GM12878 (cell line): Measurements from ENCODE around the gene HMOX1. TPM values are rescaled to one million over a fixed set of nuclear protein-coding genes. Genes with fewer than 3 reads are reported as not detected.
A peak's percentile ranks its signal among the peaks of the same experiment; 100 is the strongest.

Experiments used
- ATAC-seq: fragments of 200-7000 bp; cut with Tn5 transposase; 3 replicates; pipeline ENCODE4 v1.9.1; 2020; ENCODE audit warnings: mild to moderate bottlenecking, moderate library complexity
- BruUV-seq: library from RNA; stranded (reverse); fragments of 400-500 nt; replicated peaks from 2 replicates; lab custom pipeline; 2021; lab: Mats Ljungman, UMichigan
- CTCF ChIA-PET: fragments of 300-600 bp; sonication (Branson Sonifier 250); formaldehyde crosslinking; extraction: SDS; loops from one replicate; lab custom pipeline; 2021; ENCODE audit warnings: inconsistent platforms; lab: Yijun Ruan, JAX
- POLR2A ChIA-PET: fragments of 350-600 bp; formaldehyde crosslinking; extraction: SDS; loops from one replicate; lab custom pipeline; 2021; ENCODE audit warnings: inconsistent platforms; lab: Charles Lee
- RAD21 ChIA-PET: fragments of 300-600 bp; sonication (Branson Sonifier 250); formaldehyde crosslinking; loops from one replicate; lab custom pipeline; 2023; ENCODE audit warnings: antibody characterized with exemption; ENCODE audit not compliant: unreplicated experiment; lab: Charles Lee
- SMC1A ChIA-PET: fragments of 300-600 bp; sonication (Branson Sonifier 250); formaldehyde crosslinking; loops from one replicate; lab custom pipeline; 2023; ENCODE audit not compliant: unreplicated experiment, uncharacterized antibody; lab: Charles Lee
- DNase-seq: peaks from one replicate; pipeline ENCODE4 v3.0.0-alpha.2; 2011; ENCODE audit warnings: low read depth, low spot score
- FAIRE-seq: peaks from 3 replicates; lab custom pipeline; 2011; peaks lifted over from hg19 to GRCh38; lab: Jason Lieb, UNC
- H2AFZ ChIP-seq: 2 replicates; pipeline ENCODE4 v1.6.0; 2011; ENCODE audit warnings: low read depth, low read length, control low read depth; ENCODE audit not compliant: control insufficient read depth
- H3K27ac ChIP-seq: 2 replicates; pipeline ENCODE4 v1.5.1; 2011; ENCODE audit warnings: control low read depth; ENCODE audit not compliant: control insufficient read depth, insufficient read depth
- H3K27me3 ChIP-seq, 2 experiments: replicated peaks in 1 of 2; 2 replicates each; pipeline versions ENCODE4 v1.6.0 to v1.6.1; 2011; ENCODE audit warnings: low read length in 1 of 2; ENCODE audit not compliant: control insufficient read depth in 2 of 2, insufficient read depth in 2 of 2
- H3K36me3 ChIP-seq, 2 experiments: 2 replicates each; pipeline ENCODE4 v1.5.1; 2011; ENCODE audit warnings: low read length in 1 of 2; ENCODE audit not compliant: control insufficient read depth in 2 of 2, insufficient read depth in 2 of 2
- H3K4me1 ChIP-seq: 2 replicates; pipeline ENCODE4 v1.6.1; 2011; ENCODE audit warnings: mild to moderate bottlenecking, low read length, moderate library complexity, mixed read lengths; ENCODE audit not compliant: control insufficient read depth, insufficient read depth
- H3K4me2 ChIP-seq: 2 replicates; pipeline ENCODE4 v1.6.0; 2011; ENCODE audit warnings: control low read depth; ENCODE audit not compliant: control insufficient read depth, insufficient read depth
- H3K4me3 ChIP-seq: fragments of 200-600 bp; sonication (generic); 2 replicates; pipeline ENCODE4 v1.5.1; 2016
- H3K79me2 ChIP-seq: 2 replicates; pipeline ENCODE4 v1.6.0; 2011; ENCODE audit warnings: low read length; ENCODE audit not compliant: control insufficient read depth, insufficient read depth
- H3K9ac ChIP-seq: 2 replicates; pipeline ENCODE4 v1.8.0; 2011; ENCODE audit warnings: low read length, control low read depth, mixed read lengths; ENCODE audit not compliant: control insufficient read depth, insufficient read depth
- H3K9me3 ChIP-seq: replicated peaks from 3 replicates; pipeline ENCODE4 v1.5.1; 2011; ENCODE audit warnings: mild to moderate bottlenecking, low read length; ENCODE audit not compliant: control insufficient read depth, insufficient read depth
- H4K20me1 ChIP-seq: 2 replicates; pipeline ENCODE4 v1.6.0; 2011; ENCODE audit not compliant: control insufficient read depth, insufficient read depth
- ATF7 ChIP-seq: fragments of 450-650 bp; IDR thresholded peaks from 2 replicates; pipeline ENCODE4 v1.6.1; 2016; ENCODE audit warnings: low read depth, mild to moderate bottlenecking
- BMI1 ChIP-seq: fragments of 450-650 bp; IDR thresholded peaks from 2 replicates; pipeline ENCODE4 v1.6.1; 2016; ENCODE audit warnings: mild to moderate bottlenecking, moderate library complexity, borderline replicate concordance
- BRCA1 ChIP-seq: IDR thresholded peaks from 2 replicates; pipeline ENCODE4 v1.6.1; 2011; ENCODE audit warnings: low read depth, low read length, improper control_type of control experiment
- CREM ChIP-seq: IDR thresholded peaks from 2 replicates; pipeline ENCODE4 v1.6.1; 2014; ENCODE audit warnings: antibody characterized with exemption, low read depth
- EZH2 ChIP-seq: IDR thresholded peaks from 2 replicates; pipeline ENCODE4 v1.6.1; 2012; ENCODE audit warnings: low read depth, mild to moderate bottlenecking, control low read depth, inconsistent platforms, low read length, borderline replicate concordance; ENCODE audit not compliant: control insufficient read depth
- FOXK2 ChIP-seq: fragments of 450-650 bp; IDR thresholded peaks from 2 replicates; pipeline ENCODE4 v1.6.1; 2017; ENCODE audit warnings: mild to moderate bottlenecking, moderate library complexity
- MAX ChIP-seq: IDR thresholded peaks from 2 replicates; pipeline ENCODE4 v1.6.1; 2012; ENCODE audit warnings: low read depth, low read length, improper control_type of control experiment
- NFIC ChIP-seq: IDR thresholded peaks from 2 replicates; pipeline ENCODE4 v1.6.1; 2012; ENCODE audit warnings: low read depth, mild to moderate bottlenecking, inconsistent platforms, low read length, moderate library complexity
- NFXL1 ChIP-seq: fragments of 450-650 bp; IDR thresholded peaks from 2 replicates; pipeline ENCODE4 v1.6.1; 2017; ENCODE audit warnings: antibody characterized with exemption, mild to moderate bottlenecking, borderline replicate concordance
- NR2C1 ChIP-seq: fragments of 450-650 bp; IDR thresholded peaks from 2 replicates; pipeline ENCODE4 v1.6.1; 2017; ENCODE audit warnings: antibody characterized with exemption, mild to moderate bottlenecking, moderate library complexity
- RFX5 ChIP-seq: IDR thresholded peaks from 2 replicates; pipeline ENCODE4 v1.6.1; 2011; ENCODE audit warnings: low read depth, low read length, improper control_type of control experiment
- RUNX3 ChIP-seq: IDR thresholded peaks from 2 replicates; pipeline ENCODE4 v1.6.1; 2012; ENCODE audit warnings: low read length, inconsistent platforms
- SPI1 ChIP-seq: IDR thresholded peaks from 2 replicates; pipeline ENCODE4 v1.6.1; 2011; ENCODE audit warnings: low read depth, mild to moderate bottlenecking, low read length, moderate library complexity, borderline replicate concordance; ENCODE audit not compliant: insufficient read depth
- TCF7 ChIP-seq: IDR thresholded peaks from 2 replicates; pipeline ENCODE4 v1.6.1; 2014; ENCODE audit warnings: antibody characterized with exemption, borderline replicate concordance
- WGBS: methylation state at CpG from one replicate; pipeline ENCODE4 v1.1.6; 2016; ENCODE audit warnings: low lambda C conversion rate; ENCODE audit not compliant: insufficient replicate concordance, insufficient coverage; ENCODE audit errors: missing lambda C conversion rate; 5-methylcytosine and 5-hydroxymethylcytosine counted together
- in situ Hi-C: fragments of 300-500 bp; cut with MboI; formaldehyde crosslinking; loops from 9 replicates; pipeline ENCODE4 v1.14.3; 2018; ENCODE audit warnings: mixed read lengths
- intact Hi-C: fragments of 100-400 bp; cut with micrococcal nuclease; formaldehyde crosslinking; loops from one replicate; pipeline ENCODE4 v1.14.2; 2022; ENCODE audit not compliant: unreplicated experiment
- polyA plus RNA-seq, 11 experiments: library from polyadenylated mRNA; depleted of rRNA in 4 of 11; unstranded in 6 of 11; stranded (reverse) in 5 of 11; fragments of >200 nt; fragmentation: Nextera tagmentation in 4 of 11; fragmentation: Illumina TruSeq in 1 of 11; extraction: Ambion mirVana in 4 of 11; extraction: Trizol in 1 of 11; gene quantifications; 1 replicate in 1 of 11; 2 replicates in 10 of 11; pipeline versions ENCODE4 v1.2.1 to v1.2.3, GENCODE V29; 2011 to 2016; ENCODE audit warnings: inconsistent platforms in 2 of 11, missing spikeins in 2 of 11, low read depth in 1 of 11
- total RNA-seq, 4 experiments: library from RNA; depleted of rRNA in 3 of 4; stranded (reverse); fragments of >200 nt in 3 of 4; fragmentation: Illumina TruSeq in 1 of 4; extraction: Trizol in 1 of 4; gene quantifications; 2 replicates each; pipeline versions ENCODE4 v1.2.1 to v1.2.3, GENCODE V29; 2013 to 2021
- TF ChIP-seq, protein P1 (sequence below): fragments of 450-650 bp; IDR thresholded peaks from 2 replicates; pipeline ENCODE4 v1.6.1; 2016; ENCODE audit warnings: mild to moderate bottlenecking, moderate library complexity, borderline replicate concordance
- TF ChIP-seq, protein P2 (sequence below): fragments of 450-650 bp; IDR thresholded peaks from 2 replicates; pipeline ENCODE4 v1.6.1; 2017; ENCODE audit warnings: mild to moderate bottlenecking

The HMOX1 gene
- total and polyA plus RNA-seq, 10 of the 15 experiments (the other 5 are each of a cell fraction or from before 2014, with no cell fraction given): 1.5 to 36.7 (median 18.8) TPM

DNA sequence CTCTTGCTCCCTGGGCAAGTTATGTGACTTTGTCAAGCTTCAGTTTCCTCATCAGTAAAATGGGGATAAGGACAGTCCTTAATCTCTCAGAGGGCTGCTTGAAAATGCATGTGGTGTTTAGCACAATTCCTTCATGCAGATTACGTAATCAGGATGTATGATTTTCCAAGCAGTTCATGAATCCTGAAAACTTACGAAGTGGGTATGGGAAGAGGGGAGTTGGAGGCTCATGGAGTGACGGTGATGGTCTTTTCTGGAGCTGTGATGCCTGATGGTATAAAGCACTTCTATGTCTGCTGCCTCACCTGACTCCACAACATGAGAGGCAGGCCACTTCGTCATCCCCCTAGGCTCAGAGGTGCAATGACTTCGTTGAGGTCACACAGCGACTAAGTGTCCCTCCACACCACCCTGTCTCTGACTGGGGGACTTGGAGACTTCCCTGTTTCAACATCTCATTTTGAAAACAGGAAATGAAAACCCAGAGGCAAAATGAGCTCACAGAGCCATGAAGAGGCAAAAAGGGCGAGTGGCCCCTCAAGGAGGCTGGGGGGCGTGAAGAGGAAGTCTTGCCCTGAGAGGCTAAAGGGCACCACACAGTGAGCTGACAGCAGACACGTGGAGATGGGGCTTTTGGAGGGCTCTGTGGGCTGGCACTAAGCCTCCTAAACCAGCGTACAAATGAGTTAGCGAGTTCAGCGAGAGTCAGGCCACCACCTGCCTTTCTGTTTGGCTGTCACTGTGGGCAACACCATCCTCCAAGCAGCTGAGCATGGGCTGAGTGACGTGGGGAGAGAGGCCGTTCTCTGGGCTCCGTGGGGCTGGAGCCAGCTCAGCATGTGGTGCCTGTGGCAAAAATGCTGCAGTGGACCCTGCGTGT is 29.1 kb downstream of the HMOX1 start:
- intact Hi-C loops: loop anchor here (1.0 to 5.0 kb wide), 3 partner anchors 33 to 172 kb away; no protein-coding TSS in a partner anchor
- POLR2A ChIA-PET: interaction anchor here (0.6 to 4.5 kb wide), 15 partner anchors 8 to 101 kb away, joined by 3 to 46 read pairs (median 12); partner anchors contain the start of genes HMOX1 and MCM5
- peak; percentile 92 for FAIRE-seq
- H3K9me3 ChIP-seq: no peaks in the 10 kb centered on the region
- no peaks in the 10 kb centered on the region for H3K27me3 ChIP-seq
- RAD21 ChIA-PET: interaction anchor here (0.7 to 6.3 kb wide), 20 partner anchors 9 to 239 kb away, joined by 3 to 112 read pairs (median 8); partner anchors contain the start of genes APOL6, HMOX1 and MCM5
- CTCF ChIA-PET: interaction anchor here (0.6 to 6.1 kb wide), 23 partner anchors 9 to 172 kb away, joined by 3 to 78 read pairs (median 5); partner anchors contain the start of genes HMOX1 and TOM1
- peak overlapping the region; percentile 83 for H3K27ac ChIP-seq
- peaks cover 34 to 44% of the 10 kb centered on the region in 2 experiments for H3K36me3 ChIP-seq
- peak overlapping the region; percentile 48 for H3K9ac ChIP-seq
- H3K4me1 ChIP-seq: peaks cover 27% of the 10 kb centered on the region
- ATAC-seq: peak; percentile 91
- peak; percentile 91 for DNase-seq
- in situ Hi-C loops: loop anchor here (10.0 to 25.0 kb wide), 2 partner anchors 285 to 1102 kb away; partner anchors contain the start of gene FOXRED2
- peaks cover 5% of the 10 kb centered on the region for H3K79me2 ChIP-seq
- SMC1A ChIA-PET: interaction anchor here (0.7 to 5.1 kb wide), 22 partner anchors 9 to 238 kb away, joined by 3 to 79 read pairs (median 5); partner anchors contain the start of genes APOL6, MCM5 and TOM1
- WGBS: 10% methylated on average over 16 of the region's 16 CpGs
- no peaks in the 10 kb centered on the region for H4K20me1 ChIP-seq
- H3K4me3 ChIP-seq: peak overlapping the region; percentile 45; the same call in 1 of the 2 replicates
- H2AFZ ChIP-seq: no peak overlapping the region; the same call in 1 of the 2 replicates
- peak overlapping the region; percentile 70 for H3K4me2 ChIP-seq
- no TSS peak for BruUV-seq
- TF ChIP-seq, protein P1, sequence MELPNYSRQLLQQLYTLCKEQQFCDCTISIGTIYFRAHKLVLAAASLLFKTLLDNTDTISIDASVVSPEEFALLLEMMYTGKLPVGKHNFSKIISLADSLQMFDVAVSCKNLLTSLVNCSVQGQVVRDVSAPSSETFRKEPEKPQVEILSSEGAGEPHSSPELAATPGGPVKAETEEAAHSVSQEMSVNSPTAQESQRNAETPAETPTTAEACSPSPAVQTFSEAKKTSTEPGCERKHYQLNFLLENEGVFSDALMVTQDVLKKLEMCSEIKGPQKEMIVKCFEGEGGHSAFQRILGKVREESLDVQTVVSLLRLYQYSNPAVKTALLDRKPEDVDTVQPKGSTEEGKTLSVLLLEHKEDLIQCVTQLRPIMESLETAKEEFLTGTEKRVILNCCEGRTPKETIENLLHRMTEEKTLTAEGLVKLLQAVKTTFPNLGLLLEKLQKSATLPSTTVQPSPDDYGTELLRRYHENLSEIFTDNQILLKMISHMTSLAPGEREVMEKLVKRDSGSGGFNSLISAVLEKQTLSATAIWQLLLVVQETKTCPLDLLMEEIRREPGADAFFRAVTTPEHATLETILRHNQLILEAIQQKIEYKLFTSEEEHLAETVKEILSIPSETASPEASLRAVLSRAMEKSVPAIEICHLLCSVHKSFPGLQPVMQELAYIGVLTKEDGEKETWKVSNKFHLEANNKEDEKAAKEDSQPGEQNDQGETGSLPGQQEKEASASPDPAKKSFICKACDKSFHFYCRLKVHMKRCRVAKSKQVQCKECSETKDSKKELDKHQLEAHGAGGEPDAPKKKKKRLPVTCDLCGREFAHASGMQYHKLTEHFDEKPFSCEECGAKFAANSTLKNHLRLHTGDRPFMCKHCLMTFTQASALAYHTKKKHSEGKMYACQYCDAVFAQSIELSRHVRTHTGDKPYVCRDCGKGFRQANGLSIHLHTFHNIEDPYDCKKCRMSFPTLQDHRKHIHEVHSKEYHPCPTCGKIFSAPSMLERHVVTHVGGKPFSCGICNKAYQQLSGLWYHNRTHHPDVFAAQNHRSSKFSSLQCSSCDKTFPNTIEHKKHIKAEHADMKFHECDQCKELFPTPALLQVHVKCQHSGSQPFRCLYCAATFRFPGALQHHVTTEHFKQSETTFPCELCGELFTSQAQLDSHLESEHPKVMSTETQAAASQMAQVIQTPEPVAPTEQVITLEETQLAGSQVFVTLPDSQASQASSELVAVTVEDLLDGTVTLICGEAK: 0 out of 2 replicates have a peak, but pooled peaks have one; percentile 13
- TF ChIP-seq SPI1: peak; percentile 95
- TF ChIP-seq BRCA1: no peak
- TF ChIP-seq NFIC: no peak
- no peak for TF ChIP-seq TCF7
- TF ChIP-seq NFXL1: peak; percentile 80; the same call in 1 of the 2 replicates
- peak; percentile 92 for TF ChIP-seq MAX
- TF ChIP-seq NR2C1: peak; percentile 87
- TF ChIP-seq BMI1: no peak
- TF ChIP-seq EZH2: no peak
- TF ChIP-seq RUNX3: peak; percentile 73
- TF ChIP-seq FOXK2: peak; percentile 63
- TF ChIP-seq, protein P2, sequence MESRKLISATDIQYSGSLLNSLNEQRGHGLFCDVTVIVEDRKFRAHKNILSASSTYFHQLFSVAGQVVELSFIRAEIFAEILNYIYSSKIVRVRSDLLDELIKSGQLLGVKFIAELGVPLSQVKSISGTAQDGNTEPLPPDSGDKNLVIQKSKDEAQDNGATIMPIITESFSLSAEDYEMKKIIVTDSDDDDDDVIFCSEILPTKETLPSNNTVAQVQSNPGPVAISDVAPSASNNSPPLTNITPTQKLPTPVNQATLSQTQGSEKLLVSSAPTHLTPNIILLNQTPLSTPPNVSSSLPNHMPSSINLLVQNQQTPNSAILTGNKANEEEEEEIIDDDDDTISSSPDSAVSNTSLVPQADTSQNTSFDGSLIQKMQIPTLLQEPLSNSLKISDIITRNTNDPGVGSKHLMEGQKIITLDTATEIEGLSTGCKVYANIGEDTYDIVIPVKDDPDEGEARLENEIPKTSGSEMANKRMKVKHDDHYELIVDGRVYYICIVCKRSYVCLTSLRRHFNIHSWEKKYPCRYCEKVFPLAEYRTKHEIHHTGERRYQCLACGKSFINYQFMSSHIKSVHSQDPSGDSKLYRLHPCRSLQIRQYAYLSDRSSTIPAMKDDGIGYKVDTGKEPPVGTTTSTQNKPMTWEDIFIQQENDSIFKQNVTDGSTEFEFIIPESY: no peak
- TF ChIP-seq CREM: peak; percentile 89
- TF ChIP-seq RFX5: peak; percentile 57; the same call in 1 of the 2 replicates
- peak; percentile 92 for TF ChIP-seq ATF7
